ENCODE measurements around the gene CALR. TPM values are rescaled to one million over a fixed set of nuclear protein-coding genes. Genes with fewer than 3 reads are reported as not detected.
A peak's percentile ranks its signal among the peaks of the same experiment; 100 is the strongest.

CALR gene
- total and polyA plus RNA-seq, 9 of the 15 experiments (the other 6 are each of a cell fraction or from before 2014, with no cell fraction given): 126 to 811 (median 642) TPM

DNA sequence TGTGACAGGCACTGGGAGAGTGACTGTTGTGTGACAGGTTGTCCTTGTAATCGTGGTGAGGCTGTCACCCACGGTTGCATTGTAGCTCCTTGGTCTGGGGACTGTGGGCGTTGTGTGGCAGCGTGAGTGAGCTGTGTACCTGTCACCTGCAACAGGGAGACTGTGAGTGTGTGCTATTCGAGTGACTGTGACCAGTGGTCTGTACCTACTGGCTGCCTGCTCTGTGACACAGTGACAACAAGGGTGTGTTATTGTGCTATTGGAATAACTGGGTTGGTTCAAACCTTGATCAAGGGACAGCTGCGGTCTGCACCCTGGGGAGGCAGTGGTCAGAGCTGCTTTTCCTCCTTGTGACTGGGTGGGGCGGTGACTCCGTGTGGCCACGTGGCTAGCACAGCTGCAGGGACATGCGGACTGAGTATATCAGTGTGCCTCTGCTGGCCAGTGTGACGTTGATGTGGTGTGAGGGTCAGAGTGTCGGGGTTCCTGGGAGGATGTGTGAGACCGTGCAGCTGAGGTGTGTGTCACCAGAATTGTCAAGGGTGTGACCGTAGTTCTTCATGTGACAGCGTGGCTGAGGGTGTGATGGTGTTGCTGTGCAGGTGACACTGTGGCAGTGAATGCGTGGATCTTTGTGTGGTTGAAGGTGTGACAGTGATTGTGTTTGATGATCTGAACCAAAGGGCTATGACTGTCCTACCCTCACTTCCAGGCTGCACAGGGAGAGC is 46.8 kb downstream of the CALR start (continued):
- TF ChIP-seq, protein P1, sequence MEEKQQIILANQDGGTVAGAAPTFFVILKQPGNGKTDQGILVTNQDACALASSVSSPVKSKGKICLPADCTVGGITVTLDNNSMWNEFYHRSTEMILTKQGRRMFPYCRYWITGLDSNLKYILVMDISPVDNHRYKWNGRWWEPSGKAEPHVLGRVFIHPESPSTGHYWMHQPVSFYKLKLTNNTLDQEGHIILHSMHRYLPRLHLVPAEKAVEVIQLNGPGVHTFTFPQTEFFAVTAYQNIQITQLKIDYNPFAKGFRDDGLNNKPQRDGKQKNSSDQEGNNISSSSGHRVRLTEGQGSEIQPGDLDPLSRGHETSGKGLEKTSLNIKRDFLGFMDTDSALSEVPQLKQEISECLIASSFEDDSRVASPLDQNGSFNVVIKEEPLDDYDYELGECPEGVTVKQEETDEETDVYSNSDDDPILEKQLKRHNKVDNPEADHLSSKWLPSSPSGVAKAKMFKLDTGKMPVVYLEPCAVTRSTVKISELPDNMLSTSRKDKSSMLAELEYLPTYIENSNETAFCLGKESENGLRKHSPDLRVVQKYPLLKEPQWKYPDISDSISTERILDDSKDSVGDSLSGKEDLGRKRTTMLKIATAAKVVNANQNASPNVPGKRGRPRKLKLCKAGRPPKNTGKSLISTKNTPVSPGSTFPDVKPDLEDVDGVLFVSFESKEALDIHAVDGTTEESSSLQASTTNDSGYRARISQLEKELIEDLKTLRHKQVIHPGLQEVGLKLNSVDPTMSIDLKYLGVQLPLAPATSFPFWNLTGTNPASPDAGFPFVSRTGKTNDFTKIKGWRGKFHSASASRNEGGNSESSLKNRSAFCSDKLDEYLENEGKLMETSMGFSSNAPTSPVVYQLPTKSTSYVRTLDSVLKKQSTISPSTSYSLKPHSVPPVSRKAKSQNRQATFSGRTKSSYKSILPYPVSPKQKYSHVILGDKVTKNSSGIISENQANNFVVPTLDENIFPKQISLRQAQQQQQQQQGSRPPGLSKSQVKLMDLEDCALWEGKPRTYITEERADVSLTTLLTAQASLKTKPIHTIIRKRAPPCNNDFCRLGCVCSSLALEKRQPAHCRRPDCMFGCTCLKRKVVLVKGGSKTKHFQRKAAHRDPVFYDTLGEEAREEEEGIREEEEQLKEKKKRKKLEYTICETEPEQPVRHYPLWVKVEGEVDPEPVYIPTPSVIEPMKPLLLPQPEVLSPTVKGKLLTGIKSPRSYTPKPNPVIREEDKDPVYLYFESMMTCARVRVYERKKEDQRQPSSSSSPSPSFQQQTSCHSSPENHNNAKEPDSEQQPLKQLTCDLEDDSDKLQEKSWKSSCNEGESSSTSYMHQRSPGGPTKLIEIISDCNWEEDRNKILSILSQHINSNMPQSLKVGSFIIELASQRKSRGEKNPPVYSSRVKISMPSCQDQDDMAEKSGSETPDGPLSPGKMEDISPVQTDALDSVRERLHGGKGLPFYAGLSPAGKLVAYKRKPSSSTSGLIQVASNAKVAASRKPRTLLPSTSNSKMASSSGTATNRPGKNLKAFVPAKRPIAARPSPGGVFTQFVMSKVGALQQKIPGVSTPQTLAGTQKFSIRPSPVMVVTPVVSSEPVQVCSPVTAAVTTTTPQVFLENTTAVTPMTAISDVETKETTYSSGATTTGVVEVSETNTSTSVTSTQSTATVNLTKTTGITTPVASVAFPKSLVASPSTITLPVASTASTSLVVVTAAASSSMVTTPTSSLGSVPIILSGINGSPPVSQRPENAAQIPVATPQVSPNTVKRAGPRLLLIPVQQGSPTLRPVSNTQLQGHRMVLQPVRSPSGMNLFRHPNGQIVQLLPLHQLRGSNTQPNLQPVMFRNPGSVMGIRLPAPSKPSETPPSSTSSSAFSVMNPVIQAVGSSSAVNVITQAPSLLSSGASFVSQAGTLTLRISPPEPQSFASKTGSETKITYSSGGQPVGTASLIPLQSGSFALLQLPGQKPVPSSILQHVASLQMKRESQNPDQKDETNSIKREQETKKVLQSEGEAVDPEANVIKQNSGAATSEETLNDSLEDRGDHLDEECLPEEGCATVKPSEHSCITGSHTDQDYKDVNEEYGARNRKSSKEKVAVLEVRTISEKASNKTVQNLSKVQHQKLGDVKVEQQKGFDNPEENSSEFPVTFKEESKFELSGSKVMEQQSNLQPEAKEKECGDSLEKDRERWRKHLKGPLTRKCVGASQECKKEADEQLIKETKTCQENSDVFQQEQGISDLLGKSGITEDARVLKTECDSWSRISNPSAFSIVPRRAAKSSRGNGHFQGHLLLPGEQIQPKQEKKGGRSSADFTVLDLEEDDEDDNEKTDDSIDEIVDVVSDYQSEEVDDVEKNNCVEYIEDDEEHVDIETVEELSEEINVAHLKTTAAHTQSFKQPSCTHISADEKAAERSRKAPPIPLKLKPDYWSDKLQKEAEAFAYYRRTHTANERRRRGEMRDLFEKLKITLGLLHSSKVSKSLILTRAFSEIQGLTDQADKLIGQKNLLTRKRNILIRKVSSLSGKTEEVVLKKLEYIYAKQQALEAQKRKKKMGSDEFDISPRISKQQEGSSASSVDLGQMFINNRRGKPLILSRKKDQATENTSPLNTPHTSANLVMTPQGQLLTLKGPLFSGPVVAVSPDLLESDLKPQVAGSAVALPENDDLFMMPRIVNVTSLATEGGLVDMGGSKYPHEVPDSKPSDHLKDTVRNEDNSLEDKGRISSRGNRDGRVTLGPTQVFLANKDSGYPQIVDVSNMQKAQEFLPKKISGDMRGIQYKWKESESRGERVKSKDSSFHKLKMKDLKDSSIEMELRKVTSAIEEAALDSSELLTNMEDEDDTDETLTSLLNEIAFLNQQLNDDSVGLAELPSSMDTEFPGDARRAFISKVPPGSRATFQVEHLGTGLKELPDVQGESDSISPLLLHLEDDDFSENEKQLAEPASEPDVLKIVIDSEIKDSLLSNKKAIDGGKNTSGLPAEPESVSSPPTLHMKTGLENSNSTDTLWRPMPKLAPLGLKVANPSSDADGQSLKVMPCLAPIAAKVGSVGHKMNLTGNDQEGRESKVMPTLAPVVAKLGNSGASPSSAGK (IDR thresholded peaks at IDR 0.05): peak; percentile 95
- TF ChIP-seq, protein P2, sequence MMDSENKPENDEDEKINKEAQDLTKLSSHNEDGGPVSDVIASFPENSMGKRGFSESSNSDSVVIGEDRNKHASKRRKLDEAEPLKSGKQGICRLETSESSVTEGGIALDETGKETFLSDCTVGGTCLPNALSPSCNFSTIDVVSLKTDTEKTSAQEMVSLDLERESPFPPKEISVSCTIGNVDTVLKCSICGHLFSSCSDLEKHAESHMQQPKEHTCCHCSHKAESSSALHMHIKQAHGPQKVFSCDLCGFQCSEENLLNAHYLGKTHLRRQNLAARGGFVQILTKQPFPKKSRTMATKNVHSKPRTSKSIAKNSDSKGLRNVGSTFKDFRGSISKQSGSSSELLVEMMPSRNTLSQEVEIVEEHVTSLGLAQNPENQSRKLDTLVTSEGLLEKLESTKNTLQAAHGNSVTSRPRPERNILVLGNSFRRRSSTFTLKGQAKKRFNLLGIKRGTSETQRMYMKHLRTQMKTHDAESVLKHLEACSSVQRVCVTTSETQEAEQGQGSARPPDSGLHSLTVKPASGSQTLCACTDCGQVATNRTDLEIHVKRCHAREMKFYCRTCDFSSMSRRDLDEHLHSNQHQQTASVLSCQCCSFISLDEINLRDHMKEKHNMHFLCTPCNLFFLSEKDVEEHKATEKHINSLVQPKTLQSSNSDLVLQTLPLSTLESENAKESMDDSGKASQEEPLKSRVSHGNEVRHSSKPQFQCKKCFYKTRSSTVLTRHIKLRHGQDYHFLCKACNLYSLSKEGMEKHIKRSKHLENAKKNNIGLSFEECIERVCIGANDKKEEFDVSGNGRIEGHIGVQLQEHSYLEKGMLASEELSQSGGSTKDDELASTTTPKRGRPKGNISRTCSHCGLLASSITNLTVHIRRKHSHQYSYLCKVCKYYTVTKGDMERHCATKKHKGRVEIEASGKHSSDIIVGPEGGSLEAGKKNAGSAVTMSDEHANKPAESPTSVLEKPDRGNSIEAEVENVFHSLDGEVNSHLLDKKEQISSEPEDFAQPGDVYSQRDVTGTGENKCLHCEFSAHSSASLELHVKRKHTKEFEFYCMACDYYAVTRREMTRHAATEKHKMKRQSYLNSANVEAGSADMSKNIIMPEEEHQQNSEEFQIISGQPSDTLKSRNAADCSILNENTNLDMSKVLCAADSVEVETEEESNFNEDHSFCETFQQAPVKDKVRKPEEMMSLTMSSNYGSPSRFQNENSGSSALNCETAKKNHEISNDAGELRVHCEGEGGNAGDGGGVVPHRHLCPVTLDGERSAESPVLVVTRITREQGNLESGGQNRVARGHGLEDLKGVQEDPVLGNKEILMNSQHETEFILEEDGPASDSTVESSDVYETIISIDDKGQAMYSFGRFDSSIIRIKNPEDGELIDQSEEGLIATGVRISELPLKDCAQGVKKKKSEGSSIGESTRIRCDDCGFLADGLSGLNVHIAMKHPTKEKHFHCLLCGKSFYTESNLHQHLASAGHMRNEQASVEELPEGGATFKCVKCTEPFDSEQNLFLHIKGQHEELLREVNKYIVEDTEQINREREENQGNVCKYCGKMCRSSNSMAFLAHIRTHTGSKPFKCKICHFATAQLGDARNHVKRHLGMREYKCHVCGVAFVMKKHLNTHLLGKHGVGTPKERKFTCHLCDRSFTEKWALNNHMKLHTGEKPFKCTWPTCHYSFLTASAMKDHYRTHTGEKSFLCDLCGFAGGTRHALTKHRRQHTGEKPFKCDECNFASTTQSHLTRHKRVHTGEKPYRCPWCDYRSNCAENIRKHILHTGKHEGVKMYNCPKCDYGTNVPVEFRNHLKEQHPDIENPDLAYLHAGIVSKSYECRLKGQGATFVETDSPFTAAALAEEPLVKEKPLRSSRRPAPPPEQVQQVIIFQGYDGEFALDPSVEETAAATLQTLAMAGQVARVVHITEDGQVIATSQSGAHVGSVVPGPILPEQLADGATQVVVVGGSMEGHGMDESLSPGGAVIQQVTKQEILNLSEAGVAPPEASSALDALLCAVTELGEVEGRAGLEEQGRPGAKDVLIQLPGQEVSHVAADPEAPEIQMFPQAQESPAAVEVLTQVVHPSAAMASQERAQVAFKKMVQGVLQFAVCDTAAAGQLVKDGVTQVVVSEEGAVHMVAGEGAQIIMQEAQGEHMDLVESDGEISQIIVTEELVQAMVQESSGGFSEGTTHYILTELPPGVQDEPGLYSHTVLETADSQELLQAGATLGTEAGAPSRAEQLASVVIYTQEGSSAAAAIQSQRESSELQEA (IDR thresholded peaks at IDR 0.05; ENCODE audit: low read depth): no peak
- TF ChIP-seq, protein P3, sequence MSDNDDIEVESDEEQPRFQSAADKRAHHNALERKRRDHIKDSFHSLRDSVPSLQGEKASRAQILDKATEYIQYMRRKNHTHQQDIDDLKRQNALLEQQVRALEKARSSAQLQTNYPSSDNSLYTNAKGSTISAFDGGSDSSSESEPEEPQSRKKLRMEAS (CRISPR knock-in tag; IDR thresholded peaks at IDR 0.05): peak; percentile 100
- TF ChIP-seq TFAM (CRISPR knock-in tag; conservative IDR thresholded peaks at IDR 0.05) (no peak), ZNF785 (CRISPR knock-in tag; IDR thresholded peaks at IDR 0.05) (no peak), ELF1 (tag; IDR thresholded peaks at IDR 0.05) (0 out of 2 replicates have a peak, but pooled peaks have one; percentile 26), NR1H2 (CRISPR knock-in tag; IDR thresholded peaks at IDR 0.05) (no peak)
